ENCODE measurements around the gene HMGXB4.

- TF ChIP-seq CTCF (IDR thresholded peaks at IDR 0.05), result no peak
- no peak for TF ChIP-seq EZH2 (IDR thresholded peaks at IDR 0.05; ENCODE audit: borderline replicate concordance, insufficient read depth, low read depth, low read length, poor library complexity, severe bottlenecking)
These were observed 49.3 kb upstream of the HMGXB4 start for GRCh38 chr22:35208003-35208402.

Measured in B cell (primary cell).